ENCODE measurements around the gene ADARB1.

Gene ADARB1

DNA sequence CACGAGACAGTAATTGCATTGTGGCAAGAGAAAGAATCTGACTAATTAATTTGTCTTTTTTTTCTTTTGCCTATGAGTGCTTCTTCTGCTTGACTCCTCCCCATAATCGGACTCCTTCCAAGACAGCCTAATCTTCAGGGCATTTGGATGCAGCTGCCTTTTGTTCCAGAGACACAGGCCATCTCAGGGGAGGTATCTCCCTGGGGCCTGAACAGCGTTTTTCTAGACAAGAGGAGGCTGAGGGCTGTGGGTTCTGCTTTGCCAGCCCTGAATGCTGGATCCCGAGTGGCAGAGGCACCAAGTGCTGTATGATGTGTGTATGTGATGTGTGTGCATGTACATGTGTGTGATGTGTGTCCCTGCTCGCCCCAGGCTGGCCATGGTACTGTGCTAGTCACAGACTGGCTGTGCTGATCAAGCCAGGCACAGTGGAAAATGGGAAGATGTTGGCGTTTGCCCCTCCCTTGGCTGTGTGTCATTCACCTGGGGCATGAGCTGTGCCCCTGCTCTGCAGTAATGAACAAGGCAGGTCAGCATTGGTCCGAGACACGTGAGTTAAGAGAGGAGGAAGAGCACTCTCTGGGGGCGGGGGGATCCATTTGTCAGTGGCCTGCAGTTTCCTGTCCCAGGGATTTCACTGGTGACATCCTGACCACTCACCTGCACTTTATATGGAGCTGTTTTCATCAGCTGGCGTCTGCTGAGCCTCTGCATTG lies 77.2 kb downstream of the ADARB1 start:
- Histone ChIP-seq H2BK5ac (ENCODE audit: low read depth, low read length, poor library complexity, severe bottlenecking) (no peak overlapping the region), H2AK5ac (ENCODE audit: low read length, severe bottlenecking) (no peak overlapping the region), H2BK15ac (ENCODE audit: low read depth, poor library complexity, severe bottlenecking) (no peak overlapping the region), H4K8ac (ENCODE audit: low read length) (no peak overlapping the region), H3K4me1 (ENCODE audit: control insufficient read depth, insufficient read depth, low read depth, low read length) (peaks cover 15% of the 10 kb centered on the region), H3K18ac (ENCODE audit: low read depth in 1 of 2, low read length in 2 of 2) (peak overlapping the region in 1 of 2 experiments; percentile 15), H3K14ac (ENCODE audit: low read length in 2 of 2) (no peak overlapping the region), H2BK12ac (ENCODE audit: low read length in 2 of 2) (no peak overlapping the region), H3K4me3 (ENCODE audit: insufficient read depth in 1 of 2, low read depth in 1 of 2, low read length in 2 of 2) (no peak overlapping the region), H3K23ac (ENCODE audit: low read length in 2 of 2) (no peak overlapping the region), H3K4ac (ENCODE audit: low read depth in 1 of 2, low read length in 2 of 2) (no peak overlapping the region), H3K27ac (ENCODE audit: low read length, poor library complexity, severe bottlenecking) (no peak overlapping the region), H3K4me2 (ENCODE audit: low read length, poor library complexity, severe bottlenecking) (no peak overlapping the region), H3K36me3 (ENCODE audit: control insufficient read depth in 1 of 2, insufficient read depth in 2 of 2, low read depth in 1 of 2, low read length in 2 of 2) (peaks cover 0 to 8% of the 10 kb centered on the region in 2 experiments), H4K91ac (ENCODE audit: low read length) (no peak overlapping the region), H3K9me3 (ENCODE audit: control insufficient read depth, low read length) (no peaks in the 10 kb centered on the region), H3K27me3 (ENCODE audit: control insufficient read depth in 1 of 2, insufficient read depth in 1 of 2, low read length in 2 of 2) (peaks cover 0 to 8% of the 10 kb centered on the region in 2 experiments), H2AFZ (ENCODE audit: low read depth, low read length) (no peak overlapping the region), H2BK120ac (ENCODE audit: low read depth, low read length) (no peak overlapping the region), H3K79me1 (replicated peaks; ENCODE audit: low read length, poor library complexity, severe bottlenecking) (peaks cover 8% of the 10 kb centered on the region), H3K9ac (ENCODE audit: low read length) (no peak overlapping the region)
- 74% methylated on average over 9 of the region's 10 CpGs for WGBS
- DNase-seq: no peak

DNA sequence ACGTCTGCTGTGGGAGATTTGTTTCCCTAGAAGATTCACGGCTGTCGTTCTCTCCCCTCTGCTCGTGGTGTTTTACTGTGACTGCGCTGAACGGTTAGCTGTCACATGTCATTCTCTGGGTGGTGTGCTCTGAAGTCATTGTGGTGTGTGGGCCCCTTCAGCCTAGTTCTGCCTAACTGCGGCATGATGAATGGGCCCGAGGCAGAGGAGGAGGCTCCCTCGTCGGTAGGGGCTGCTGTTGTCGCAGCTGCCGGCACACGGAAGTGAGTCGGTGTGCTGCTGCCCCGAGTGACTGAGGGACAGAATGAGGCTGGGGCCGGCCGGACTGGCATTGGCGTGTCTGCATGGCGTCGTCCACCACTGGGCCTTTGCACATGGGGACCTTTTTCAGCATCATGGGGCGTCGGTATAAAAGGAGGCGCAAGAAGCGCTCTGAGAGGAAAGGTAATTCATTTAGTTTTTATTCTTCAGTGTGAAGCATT lies 77.9 kb downstream of the ADARB1 start:
- Histone ChIP-seq H4K8ac (ENCODE audit: low read length) (peak overlapping the region; percentile 79), H2AFZ (ENCODE audit: low read depth, low read length) (no peak overlapping the region), H3K4me2 (ENCODE audit: low read length, poor library complexity, severe bottlenecking) (peak overlapping the region; percentile 43), H3K27ac (ENCODE audit: low read length, poor library complexity, severe bottlenecking) (no peak overlapping the region), H3K14ac (ENCODE audit: low read length in 2 of 2) (peak overlapping the region in 1 of 2 experiments; percentile 35), H2AK5ac (ENCODE audit: low read length, severe bottlenecking) (no peak overlapping the region), H3K36me3 (ENCODE audit: control insufficient read depth in 1 of 2, insufficient read depth in 2 of 2, low read depth in 1 of 2, low read length in 2 of 2) (peaks cover 0 to 8% of the 10 kb centered on the region in 2 experiments), H2BK15ac (ENCODE audit: low read depth, poor library complexity, severe bottlenecking) (no peak overlapping the region), H3K9ac (ENCODE audit: low read length) (no peak overlapping the region), H4K91ac (ENCODE audit: low read length) (peak overlapping the region; percentile 73), H3K27me3 (ENCODE audit: control insufficient read depth in 1 of 2, insufficient read depth in 1 of 2, low read length in 2 of 2) (peaks cover 0 to 8% of the 10 kb centered on the region in 2 experiments), H3K18ac (ENCODE audit: low read depth in 1 of 2, low read length in 2 of 2) (no peak overlapping the region), H3K4me1 (ENCODE audit: control insufficient read depth, insufficient read depth, low read depth, low read length) (peaks cover 15% of the 10 kb centered on the region), H2BK120ac (ENCODE audit: low read depth, low read length) (no peak overlapping the region), H2BK12ac (ENCODE audit: low read length in 2 of 2) (peak overlapping the region in 1 of 2 experiments; percentile 32), H3K79me1 (replicated peaks; ENCODE audit: low read length, poor library complexity, severe bottlenecking) (peaks cover 8% of the 10 kb centered on the region), H3K4me3 (ENCODE audit: insufficient read depth in 1 of 2, low read depth in 1 of 2, low read length in 2 of 2) (peak overlapping the region in 1 of 2 experiments; percentile 18), H3K4ac (ENCODE audit: low read depth in 1 of 2, low read length in 2 of 2) (no peak overlapping the region), H3K23ac (ENCODE audit: low read length in 2 of 2) (no peak overlapping the region), H3K9me3 (ENCODE audit: control insufficient read depth, low read length) (no peaks in the 10 kb centered on the region), H2BK5ac (ENCODE audit: low read depth, low read length, poor library complexity, severe bottlenecking) (no peak overlapping the region)
- peak; percentile 72 for DNase-seq
- 48% methylated on average over 24 of the region's 24 CpGs for WGBS

DNA sequence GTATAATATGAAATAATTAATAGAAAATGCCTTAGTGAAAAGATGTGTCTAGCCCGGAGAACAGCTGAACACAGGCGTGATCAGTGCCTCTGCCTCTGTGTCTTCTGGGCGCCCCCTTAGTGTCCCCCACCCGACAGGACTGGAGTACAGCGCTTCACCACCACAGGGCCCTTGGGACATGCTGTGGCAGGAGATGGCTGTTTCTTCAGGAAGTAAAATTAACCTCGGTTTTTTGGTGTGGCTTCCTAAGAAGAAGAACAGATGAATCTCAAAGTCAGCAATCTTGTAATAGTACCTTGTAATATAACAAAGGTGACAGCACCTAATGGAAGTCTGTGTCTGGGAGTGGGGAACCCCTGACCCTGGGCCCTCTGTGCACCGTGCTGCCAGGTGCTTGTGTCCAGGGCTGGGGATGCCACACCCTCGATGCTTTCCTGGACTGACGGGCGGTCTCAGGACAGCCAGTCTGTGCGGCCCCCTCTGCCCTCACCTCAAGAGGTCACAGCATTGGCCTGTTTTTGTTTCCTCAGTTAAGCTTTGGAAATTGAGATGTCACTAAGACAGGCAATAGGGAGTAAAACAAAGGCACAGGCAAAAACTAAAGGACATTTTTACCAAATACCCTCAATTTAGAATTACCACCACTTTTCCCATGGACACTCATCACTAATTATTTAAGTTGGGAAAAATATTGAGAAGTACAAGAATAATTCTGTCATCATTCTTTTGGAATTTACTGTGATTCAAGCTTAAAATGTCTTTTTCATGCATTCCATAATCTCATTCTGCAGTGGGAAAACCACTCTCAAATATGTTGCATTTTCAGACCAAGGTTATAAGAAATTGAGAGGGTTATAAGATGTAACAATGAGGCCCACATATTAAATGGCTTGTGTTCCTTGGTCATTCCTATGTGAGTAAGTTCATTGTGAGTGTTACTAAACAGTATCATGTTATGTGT lies 79.3 kb downstream of the ADARB1 start:
- 88% methylated on average over 11 of the region's 11 CpGs for WGBS
- Histone ChIP-seq H3K18ac (ENCODE audit: low read depth in 1 of 2, low read length in 2 of 2) (peak overlapping the region in 1 of 2 experiments; percentile 59), H2BK15ac (ENCODE audit: low read depth, poor library complexity, severe bottlenecking) (no peak overlapping the region), H3K9me3 (ENCODE audit: control insufficient read depth, low read length) (no peaks in the 10 kb centered on the region), H3K27me3 (ENCODE audit: control insufficient read depth in 1 of 2, insufficient read depth in 1 of 2, low read length in 2 of 2) (peaks cover 0 to 6% of the 10 kb centered on the region in 2 experiments), H3K23ac (ENCODE audit: low read length in 2 of 2) (no peak overlapping the region), H2BK120ac (ENCODE audit: low read depth, low read length) (no peak overlapping the region), H3K27ac (ENCODE audit: low read length, poor library complexity, severe bottlenecking) (peak overlapping the region; percentile 15), H3K9ac (ENCODE audit: low read length) (no peak overlapping the region), H3K4me3 (ENCODE audit: insufficient read depth in 1 of 2, low read depth in 1 of 2, low read length in 2 of 2) (no peak overlapping the region), H2BK5ac (ENCODE audit: low read depth, low read length, poor library complexity, severe bottlenecking) (no peak overlapping the region), H3K79me1 (replicated peaks; ENCODE audit: low read length, poor library complexity, severe bottlenecking) (peaks cover 10% of the 10 kb centered on the region), H2AK5ac (ENCODE audit: low read length, severe bottlenecking) (no peak overlapping the region), H4K91ac (ENCODE audit: low read length) (no peak overlapping the region), H3K36me3 (ENCODE audit: control insufficient read depth in 1 of 2, insufficient read depth in 2 of 2, low read depth in 1 of 2, low read length in 2 of 2) (no peaks in the 10 kb centered on the region), H3K4ac (ENCODE audit: low read depth in 1 of 2, low read length in 2 of 2) (peak overlapping the region in 1 of 2 experiments; percentile 26), H4K8ac (ENCODE audit: low read length) (no peak overlapping the region), H3K4me1 (ENCODE audit: control insufficient read depth, insufficient read depth, low read depth, low read length) (peaks cover 21% of the 10 kb centered on the region), H2BK12ac (ENCODE audit: low read length in 2 of 2) (peak overlapping the region in 1 of 2 experiments; percentile 81), H2AFZ (ENCODE audit: low read depth, low read length) (no peak overlapping the region), H3K4me2 (ENCODE audit: low read length, poor library complexity, severe bottlenecking) (no peak overlapping the region), H3K14ac (ENCODE audit: low read length in 2 of 2) (peak overlapping the region in 1 of 2 experiments; percentile 84)
- no peak for DNase-seq
